Common myeloid progenitor, CD34-positive (primary cell): Measurements from ENCODE around the gene RBM38.
A peak's percentile ranks its signal among the peaks of the same experiment; 100 is the strongest.
"Not testable (repeated sequence)": the region's sequence is repeated elsewhere in the genome, so short reads cannot be mapped to it uniquely, and the experiment has no call there.

Source experiments
- CTCF ChIA-PET: fragments of 350-600 bp; sonication (Branson Sonifier 250); formaldehyde crosslinking; loops from one replicate; lab custom pipeline; 2021; ENCODE audit warnings: antibody characterized with exemption; lab: Charles Lee
- POLR2A ChIA-PET: fragments of 350-600 bp; sonication (Branson Sonifier 250); formaldehyde crosslinking; loops from one replicate; lab custom pipeline; 2021; ENCODE audit warnings: antibody characterized with exemption; lab: Charles Lee
- DNase-seq, 3 donors: peaks; one replicate each; pipeline versions ENCODE4 v3.0.0 to v3.0.0-alpha.2; 2013
- H3K27ac ChIP-seq, 2 experiments: 1 replicate in 1 of 2; 2 replicates in 1 of 2; pipeline ENCODE4 v1.7.0; 2013; ENCODE audit warnings: inconsistent platforms in 2 of 2, low read length in 2 of 2, mild to moderate bottlenecking in 2 of 2, low read depth in 1 of 2, moderate library complexity in 1 of 2; ENCODE audit not compliant: severe bottlenecking in 2 of 2, insufficient read depth in 1 of 2, poor library complexity in 1 of 2
- H3K27me3 ChIP-seq, 5 experiments: replicated peaks in 2 of 5; 1 replicate in 3 of 5; 2 replicates in 2 of 5; pipeline versions ENCODE4 v1.6.1 to v1.7.0; 2013; ENCODE audit warnings: low read length in 4 of 5, mild to moderate bottlenecking in 2 of 5, moderate library complexity in 2 of 5, inconsistent platforms in 1 of 5; ENCODE audit not compliant: insufficient read depth in 5 of 5, control insufficient read depth in 4 of 5
- H3K36me3 ChIP-seq, 4 experiments: 1 replicate in 2 of 4; 2 replicates in 2 of 4; pipeline versions ENCODE4 v1.6.1 to v1.7.0; 2013; ENCODE audit warnings: low read length in 3 of 4, control low read depth in 1 of 4, mild to moderate bottlenecking in 1 of 4; ENCODE audit not compliant: control insufficient read depth in 4 of 4, insufficient read depth in 4 of 4
- H3K4me1 ChIP-seq, 4 experiments: 1 replicate in 3 of 4; 2 replicates in 1 of 4; pipeline versions ENCODE4 v1.6.1 to v1.7.1; 2013; ENCODE audit warnings: low read length in 3 of 4, mild to moderate bottlenecking in 3 of 4, control low read depth in 1 of 4, inconsistent platforms in 1 of 4, moderate library complexity in 1 of 4; ENCODE audit not compliant: control insufficient read depth in 4 of 4, insufficient read depth in 4 of 4; ENCODE audit errors: control extremely low read depth in 1 of 4
- H3K4me3 ChIP-seq, 7 experiments: 1 replicate in 4 of 7; 2 replicates in 3 of 7; pipeline versions ENCODE4 v1.5.1 to v1.7.0; 2013; ENCODE audit warnings: mild to moderate bottlenecking in 7 of 7, low read length in 6 of 7, moderate library complexity in 6 of 7, inconsistent platforms in 2 of 7, low read depth in 2 of 7, control low read depth in 1 of 7; ENCODE audit not compliant: insufficient read depth in 4 of 7, control insufficient read depth in 1 of 7; ENCODE audit errors: extremely low read depth in 1 of 7
- H3K9me3 ChIP-seq, 5 experiments: 1 replicate in 4 of 5; 2 replicates in 1 of 5; pipeline versions ENCODE4 v1.6.1 to v1.7.1; 2013; ENCODE audit warnings: low read length in 4 of 5, mild to moderate bottlenecking in 2 of 5, inconsistent platforms in 1 of 5, low read depth in 1 of 5, moderate library complexity in 1 of 5; ENCODE audit not compliant: control insufficient read depth in 4 of 5, insufficient read depth in 2 of 5; ENCODE audit errors: control extremely low read depth in 1 of 5
- WGBS: methylation state at CpG from one replicate; pipeline ENCODE4 v1.1.5; 2013; ENCODE audit not compliant: insufficient coverage; 5-methylcytosine and 5-hydroxymethylcytosine counted together

RBM38 gene

DNA sequence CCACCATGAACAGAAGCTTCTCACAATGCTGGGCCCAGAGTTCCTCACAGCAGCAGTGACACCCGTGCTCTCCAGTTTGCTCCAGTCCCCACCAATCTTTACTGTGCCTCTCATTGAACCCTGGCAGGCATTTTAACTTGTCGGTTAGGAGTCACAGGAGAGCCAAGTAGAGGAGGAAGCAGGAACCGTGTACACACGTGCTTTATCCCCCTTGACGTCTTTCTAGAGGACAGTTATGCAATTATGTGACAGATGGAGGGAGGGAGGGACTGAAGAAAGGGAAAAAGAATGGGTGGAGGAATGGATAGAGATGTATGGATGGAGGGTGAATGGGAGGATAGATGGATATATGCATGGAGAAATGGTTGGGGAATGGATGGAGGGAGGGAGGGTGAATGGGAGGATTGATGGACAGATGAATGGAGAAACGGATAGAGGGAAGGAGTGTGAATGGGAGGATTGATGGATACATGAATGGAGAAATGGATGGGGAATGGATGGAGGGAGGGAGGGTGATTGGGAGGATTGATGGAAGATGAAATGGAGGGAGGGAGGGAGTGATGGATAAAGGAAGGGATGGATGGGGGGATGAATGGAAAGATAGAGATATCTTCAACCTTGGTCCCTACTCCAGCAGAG lies 26.0 kb downstream of the RBM38 start:
- peaks cover 0 to 13% (median 3%) of the 10 kb centered on the region in 4 experiments for H3K4me1 ChIP-seq
- ChIA-PET POLR2A (no interaction called here), CTCF (interaction anchor here (0.6 to 2.8 kb wide), 8 partner anchors 11 to 36 kb away, joined by 3 to 11 read pairs (median 3); no protein-coding TSS in a partner anchor)
- WGBS: 43% methylated on average over 6 of the region's 6 CpGs
- H3K27me3 ChIP-seq: no peaks in the 10 kb centered on the region
- no peak for DNase-seq
- H3K36me3 ChIP-seq: no peaks in the 10 kb centered on the region
- H3K9me3 ChIP-seq: no peaks in the 10 kb centered on the region
- H3K4me3 ChIP-seq: no peak overlapping the region
- no peak overlapping the region for H3K27ac ChIP-seq

GRCh38 chr20:57417830-57418780 lies 26.9 kb downstream of the RBM38 start:
- Histone ChIP-seq H3K27ac (no peak overlapping the region), H3K4me3 (no peak overlapping the region), H3K36me3 (no peaks in the 10 kb centered on the region), H3K4me1 (peaks cover 0 to 7% (median 3%) of the 10 kb centered on the region in 4 experiments), H3K27me3 (no peaks in the 10 kb centered on the region), H3K9me3 (peaks cover 0 to 3% (median 0%) of the 10 kb centered on the region in 5 experiments)
- POLR2A ChIA-PET: no interaction called here
- WGBS: 91% methylated on average over 15 of the region's 17 CpGs
- CTCF ChIA-PET: interaction anchor here (0.6 to 2.8 kb wide), 14 partner anchors 8 to 84 kb away, joined by 3 to 11 read pairs (median 3); no protein-coding TSS in a partner anchor
- DNase-seq: peak in 1 of 3 donors; percentile 22

GRCh38 chr20:57419479-57419878 lies 28.3 kb downstream of the RBM38 start:
- CTCF ChIA-PET: interaction anchor here (1.0 to 2.8 kb wide), 8 partner anchors 9 to 38 kb away, joined by 3 to 11 read pairs (median 4); no protein-coding TSS in a partner anchor
- H3K4me3 ChIP-seq, H3K27me3 ChIP-seq, H3K9me3 ChIP-seq, H3K4me1 ChIP-seq, H3K27ac ChIP-seq, H3K36me3 ChIP-seq, DNase-seq, POLR2A ChIA-PET: not testable (repeated sequence)
- 100% methylated on average over 1 of the region's 4 CpGs for WGBS

DNA sequence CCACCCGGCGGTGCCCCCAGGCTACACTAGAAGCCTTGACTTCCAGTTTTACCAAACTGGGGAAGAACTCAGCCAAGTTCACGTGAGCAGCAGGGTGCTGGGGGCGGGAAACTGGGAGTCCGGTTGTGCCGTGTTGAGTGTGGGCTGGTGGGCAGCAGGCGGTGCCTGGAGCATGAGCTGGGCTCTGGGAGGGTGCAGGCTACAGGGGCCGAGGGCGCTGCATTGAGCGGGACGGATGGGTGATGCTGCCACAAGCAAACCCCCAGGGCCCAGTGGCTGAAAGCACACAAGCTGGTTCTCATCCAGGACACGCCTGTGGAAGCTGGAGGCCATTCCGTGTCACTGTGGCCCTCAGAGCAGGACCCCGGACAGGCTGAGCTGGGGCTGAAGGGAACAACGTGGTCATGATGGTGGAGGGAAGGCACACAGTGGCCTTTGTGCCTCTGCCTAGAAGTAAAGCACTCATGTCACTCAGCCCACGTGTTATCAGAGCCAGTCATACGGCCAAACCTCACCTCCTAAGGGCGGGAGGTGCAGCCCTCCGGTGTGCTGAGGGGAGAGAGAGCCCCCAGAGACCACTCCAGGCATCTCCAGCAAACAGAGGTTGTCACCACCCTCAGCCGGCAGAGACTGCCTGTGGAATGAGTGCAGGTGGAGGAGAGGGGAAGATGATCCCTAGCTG lies 29.5 kb downstream of the RBM38 start:
- no peaks in the 10 kb centered on the region for H3K36me3 ChIP-seq
- CTCF ChIA-PET: interaction anchor here (1.2 to 1.4 kb wide), 3 partner anchors 9 to 77 kb away, joined by 3 to 5 read pairs (median 4); no protein-coding TSS in a partner anchor
- POLR2A ChIA-PET: no interaction called here
- peaks cover 0 to 3% (median 0%) of the 10 kb centered on the region in 5 experiments for H3K9me3 ChIP-seq
- DNase-seq: no peak
- H3K4me1 ChIP-seq: peaks cover 0 to 7% (median 1%) of the 10 kb centered on the region in 4 experiments
- no peak overlapping the region for H3K27ac ChIP-seq
- WGBS: 97% methylated on average over 13 of the region's 20 CpGs
- H3K27me3 ChIP-seq: no peaks in the 10 kb centered on the region
- no peak overlapping the region for H3K4me3 ChIP-seq

GRCh38 chr20:57421253-57422220 lies 30.3 kb downstream of the RBM38 start:
- Histone ChIP-seq H3K4me3 (no peak overlapping the region), H3K4me1 (peaks cover 0 to 9% (median 1%) of the 10 kb centered on the region in 4 experiments), H3K27me3 (no peaks in the 10 kb centered on the region), H3K9me3 (peaks cover 0 to 3% (median 0%) of the 10 kb centered on the region in 5 experiments), H3K36me3 (no peaks in the 10 kb centered on the region), H3K27ac (no peak overlapping the region)
- DNase-seq: no peak
- ChIA-PET CTCF (interaction anchor here (1.4 kb wide), 1 partner anchor 76 kb away, joined by 3 read pairs; no protein-coding TSS in a partner anchor), POLR2A (no interaction called here)
- WGBS: 95% methylated on average over 20 of the region's 26 CpGs

DNA sequence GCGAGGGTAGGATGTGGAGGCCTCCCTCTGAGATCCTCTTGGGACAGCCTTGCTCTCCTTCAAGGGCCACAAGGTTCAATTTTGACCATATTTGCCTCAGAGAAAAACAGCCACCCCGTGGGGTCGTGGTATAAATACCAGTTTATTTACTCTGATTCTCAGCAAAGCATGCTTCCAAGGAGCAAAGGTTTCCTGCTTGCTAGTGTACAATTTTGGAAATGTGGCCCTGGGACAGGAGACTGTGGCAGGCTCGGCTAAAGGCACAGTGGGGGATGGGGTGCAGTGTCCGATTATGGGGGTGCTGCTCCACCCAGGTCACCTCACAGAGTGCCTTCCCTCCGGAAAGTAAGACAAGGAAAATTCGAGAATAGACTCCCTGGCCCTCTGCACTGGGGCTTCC lies 31.1 kb downstream of the RBM38 start:
- H3K27me3 ChIP-seq: no peaks in the 10 kb centered on the region
- POLR2A ChIA-PET: no interaction called here

More for the DNA sequence above, 31.1 kb downstream of the RBM38 start:
- no peaks in the 10 kb centered on the region for H3K36me3 ChIP-seq
- H3K27ac ChIP-seq: no peak overlapping the region
- H3K9me3 ChIP-seq: peaks cover 0 to 3% (median 0%) of the 10 kb centered on the region in 5 experiments
- H3K4me3 ChIP-seq: no peak overlapping the region
- H3K4me1 ChIP-seq: peaks cover 0 to 9% (median 1%) of the 10 kb centered on the region in 4 experiments
- WGBS: 95% methylated on average over 7 of the region's 7 CpGs
- no peak for DNase-seq
- CTCF ChIA-PET: no interaction called here
